Duodenal mucosa (tissue), 2 donors: ENCODE results near the gene PGM2L1.

Experiments
- H3K27ac ChIP-seq: one replicate; pipeline ENCODE4 v1.7.0; 2013; ENCODE audit warnings: low read depth, low read length
- H3K27me3 ChIP-seq, 2 donors: one replicate each; pipeline ENCODE4 v1.7.0; 2013; ENCODE audit warnings: low read length in 2 of 2, control low read depth in 1 of 2; ENCODE audit not compliant: insufficient read depth in 2 of 2, control insufficient read depth in 1 of 2
- H3K36me3 ChIP-seq, 2 donors: one replicate each; pipeline ENCODE4 v1.7.0; 2013; ENCODE audit warnings: low read length in 2 of 2, control low read depth in 1 of 2; ENCODE audit not compliant: insufficient read depth in 2 of 2, control insufficient read depth in 1 of 2
- H3K4me1 ChIP-seq, 2 donors: one replicate each; pipeline ENCODE4 v1.7.0; 2013; ENCODE audit warnings: low read length in 2 of 2, control low read depth in 1 of 2; ENCODE audit not compliant: insufficient read depth in 2 of 2, control insufficient read depth in 1 of 2
- H3K4me3 ChIP-seq, 2 donors: one replicate each; pipeline ENCODE4 v1.7.0; 2013; ENCODE audit warnings: low read length in 2 of 2, low read depth in 1 of 2
- H3K9ac ChIP-seq, 2 donors: one replicate each; pipeline ENCODE4 v1.7.0; 2013; ENCODE audit warnings: low read length in 2 of 2, low read depth in 1 of 2
- H3K9me3 ChIP-seq, 2 donors: one replicate each; pipeline ENCODE4 v1.7.0; 2013; ENCODE audit warnings: low read length in 2 of 2, control low read depth in 1 of 2; ENCODE audit not compliant: control insufficient read depth in 1 of 2

The PGM2L1 gene

DNA sequence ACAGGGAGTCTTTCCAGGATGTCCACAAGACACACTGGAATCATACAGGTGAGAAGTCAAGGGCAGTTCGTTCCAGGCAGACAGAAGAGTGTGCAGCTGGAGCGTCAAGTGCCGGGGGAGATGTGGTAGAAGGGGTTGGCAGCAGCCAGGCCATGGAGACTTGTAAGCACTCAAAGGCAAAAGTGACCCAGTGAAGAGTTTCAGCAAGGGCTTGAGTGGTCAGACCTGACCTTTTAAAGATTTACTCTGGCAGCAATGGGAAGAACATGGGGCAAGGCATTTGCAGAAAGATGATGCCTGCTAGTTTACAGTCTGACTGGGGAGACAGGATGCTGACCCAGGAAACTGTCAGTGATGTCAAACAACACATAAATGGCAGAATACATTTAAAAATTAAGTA lies 115.8 kb downstream of the PGM2L1 start:
- Histone ChIP-seq H3K9me3 (no peaks in the 10 kb centered on the region), H3K9ac (no peak overlapping the region), H3K4me3 (no peak overlapping the region), H3K36me3 (no peaks in the 10 kb centered on the region), H3K27me3 (no peaks in the 10 kb centered on the region), H3K4me1 (no peaks in the 10 kb centered on the region), H3K27ac (no peak overlapping the region)

DNA sequence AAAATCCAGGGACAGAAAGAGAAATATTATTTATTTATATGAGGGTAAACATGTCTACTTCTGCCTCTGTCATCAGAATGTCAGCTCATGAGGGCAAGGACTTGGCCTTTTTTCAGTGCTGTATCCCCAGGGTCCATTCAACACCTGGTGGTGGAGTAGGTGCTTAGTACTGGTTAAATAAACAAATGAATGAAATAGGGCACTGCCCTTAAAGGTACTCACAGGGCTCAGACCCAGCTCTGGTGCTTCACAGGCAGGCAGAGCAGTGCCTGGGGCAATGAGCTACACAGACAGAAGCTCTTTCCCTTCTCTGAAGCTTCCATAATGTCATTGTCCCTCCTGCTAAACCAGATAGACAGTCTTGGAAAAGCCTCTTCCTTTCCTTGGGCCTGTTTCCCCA lies 117.7 kb downstream of the PGM2L1 start:
- H3K27ac ChIP-seq = no peak overlapping the region
- H3K9ac ChIP-seq = no peak overlapping the region
- H3K4me3 ChIP-seq = no peak overlapping the region
- no peaks in the 10 kb centered on the region for H3K4me1 ChIP-seq
- H3K27me3 ChIP-seq = no peaks in the 10 kb centered on the region
- H3K36me3 ChIP-seq = no peaks in the 10 kb centered on the region
- H3K9me3 ChIP-seq = no peaks in the 10 kb centered on the region
